Mammary epithelial cell (primary cell): ENCODE data around the gene AGPAT4.

Source experiments
- CTCF ChIP-seq, 2 donors: IDR thresholded peaks in 1 of 2; conservative IDR thresholded peaks in 1 of 2; 2 replicates each; pipeline ENCODE4 v1.5.1; 2011 to 2012; ENCODE audit warnings: inconsistent platforms in 2 of 2, low read length in 2 of 2, mild to moderate bottlenecking in 2 of 2, control low read depth in 1 of 2, low read depth in 1 of 2; ENCODE audit not compliant: insufficient read depth in 1 of 2; ENCODE audit errors: extremely low read depth in 1 of 2
- EZH2 ChIP-seq: IDR thresholded peaks from 2 replicates; pipeline ENCODE4 v1.6.1; 2012; ENCODE audit warnings: low read length, inconsistent platforms, borderline replicate concordance

GRCh38 chr6:161094955-161095354, 178.9 kb downstream of the AGPAT4 start:
- no peak for TF ChIP-seq EZH2
- no peak for TF ChIP-seq CTCF (conservative IDR thresholded peaks at IDR 0.05 in 1 of 2, IDR thresholded peaks at IDR 0.05 in 1 of 2; ENCODE audit: extremely low read depth in 1 of 2, insufficient read depth in 1 of 2, low read depth in 1 of 2, low read length in 2 of 2)
